Breast epithelium (tissue), 3 donors: ENCODE measurements around the gene PRDX2.

Experiments used
- POLR2A ChIP-seq: fragments of 450-650 bp; IDR thresholded peaks from one replicate; pipeline ENCODE4 v1.6.1; 2016; ENCODE audit warnings: antibody characterized with exemption, mild to moderate bottlenecking, moderate library complexity
- TF ChIP-seq, protein P1 (sequence below), 3 donors: fragments of 450-650 bp; IDR thresholded peaks; one replicate each; pipeline ENCODE4 v1.5.1; 2016 to 2017; ENCODE audit warnings: antibody characterized with exemption in 3 of 3, mild to moderate bottlenecking in 3 of 3, moderate library complexity in 3 of 3

DNA sequence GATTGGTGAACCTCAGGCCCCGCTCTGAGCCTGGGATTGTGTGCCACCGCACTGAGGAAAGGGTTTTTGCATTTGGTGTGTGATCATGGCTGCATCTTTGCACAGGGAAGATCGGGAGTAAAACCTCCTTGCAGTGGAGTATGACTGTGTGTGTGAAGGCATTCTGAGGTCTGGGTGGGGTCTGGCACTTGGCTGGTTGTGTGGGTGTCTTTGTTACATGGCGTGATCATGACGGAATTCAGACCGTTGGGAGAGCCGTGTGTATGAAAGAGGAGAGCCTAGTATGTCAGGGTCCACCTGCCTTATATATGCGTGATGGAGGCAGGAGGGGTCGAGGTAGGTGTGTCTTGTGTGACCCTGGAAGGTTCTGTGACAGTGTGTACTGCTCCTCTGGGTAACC is 50.7 kb downstream of the PRDX2 start:
- TF ChIP-seq, protein P1, sequence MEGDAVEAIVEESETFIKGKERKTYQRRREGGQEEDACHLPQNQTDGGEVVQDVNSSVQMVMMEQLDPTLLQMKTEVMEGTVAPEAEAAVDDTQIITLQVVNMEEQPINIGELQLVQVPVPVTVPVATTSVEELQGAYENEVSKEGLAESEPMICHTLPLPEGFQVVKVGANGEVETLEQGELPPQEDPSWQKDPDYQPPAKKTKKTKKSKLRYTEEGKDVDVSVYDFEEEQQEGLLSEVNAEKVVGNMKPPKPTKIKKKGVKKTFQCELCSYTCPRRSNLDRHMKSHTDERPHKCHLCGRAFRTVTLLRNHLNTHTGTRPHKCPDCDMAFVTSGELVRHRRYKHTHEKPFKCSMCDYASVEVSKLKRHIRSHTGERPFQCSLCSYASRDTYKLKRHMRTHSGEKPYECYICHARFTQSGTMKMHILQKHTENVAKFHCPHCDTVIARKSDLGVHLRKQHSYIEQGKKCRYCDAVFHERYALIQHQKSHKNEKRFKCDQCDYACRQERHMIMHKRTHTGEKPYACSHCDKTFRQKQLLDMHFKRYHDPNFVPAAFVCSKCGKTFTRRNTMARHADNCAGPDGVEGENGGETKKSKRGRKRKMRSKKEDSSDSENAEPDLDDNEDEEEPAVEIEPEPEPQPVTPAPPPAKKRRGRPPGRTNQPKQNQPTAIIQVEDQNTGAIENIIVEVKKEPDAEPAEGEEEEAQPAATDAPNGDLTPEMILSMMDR (IDR thresholded peaks at IDR 0.05), result no peak
- no peak for TF ChIP-seq POLR2A
